HG03196 (cell line): ENCODE data around the gene ZFAND3.

ENCODE experiments used
- ATAC-seq: cut with Tn5 transposase; IDR thresholded peaks from one replicate; pipeline ENCODE4 v1.9.1; 2021; ENCODE audit not compliant: unreplicated experiment

ZFAND3 gene

DNA sequence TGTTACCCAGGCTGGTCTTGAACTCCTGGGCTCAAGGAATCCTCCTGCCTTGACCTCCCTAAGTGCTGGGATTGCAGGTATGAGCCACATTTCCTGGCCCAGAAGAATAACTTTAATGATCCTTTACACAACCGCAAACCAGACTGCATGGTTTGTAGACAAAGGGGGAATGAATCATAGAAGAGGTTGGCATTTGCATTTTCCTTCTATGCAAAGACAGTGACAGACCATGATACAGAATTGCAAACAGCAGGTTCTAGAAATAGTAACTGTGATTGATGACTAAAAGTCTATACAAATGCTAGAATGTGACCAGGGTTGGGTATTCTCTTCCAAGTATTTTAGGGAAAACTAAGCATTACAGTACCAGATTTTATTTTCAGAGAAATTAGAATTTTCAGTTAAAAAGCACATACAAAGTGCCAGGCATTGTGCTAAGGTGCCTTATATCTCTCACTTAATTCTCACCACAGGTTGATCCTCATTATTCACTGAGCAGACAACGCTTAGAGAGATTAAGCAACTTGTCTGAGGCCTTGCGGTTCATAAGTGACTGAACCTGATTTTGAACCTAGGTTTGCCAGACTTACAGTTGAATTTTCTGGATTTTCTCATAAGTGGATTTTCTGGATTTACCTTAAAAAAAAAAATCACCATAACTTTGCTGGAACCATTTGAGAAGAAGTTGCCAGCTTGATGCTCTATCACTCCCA is 146.6 kb downstream of the ZFAND3 start:
- ATAC-seq = no peak

- no peak for ATAC-seq
These were observed 147.3 kb downstream of the ZFAND3 start for GRCh38 chr6:37966801-37967200.

- ATAC-seq = no peak
These were observed 148.1 kb downstream of the ZFAND3 start for GRCh38 chr6:37967651-37968050.

DNA sequence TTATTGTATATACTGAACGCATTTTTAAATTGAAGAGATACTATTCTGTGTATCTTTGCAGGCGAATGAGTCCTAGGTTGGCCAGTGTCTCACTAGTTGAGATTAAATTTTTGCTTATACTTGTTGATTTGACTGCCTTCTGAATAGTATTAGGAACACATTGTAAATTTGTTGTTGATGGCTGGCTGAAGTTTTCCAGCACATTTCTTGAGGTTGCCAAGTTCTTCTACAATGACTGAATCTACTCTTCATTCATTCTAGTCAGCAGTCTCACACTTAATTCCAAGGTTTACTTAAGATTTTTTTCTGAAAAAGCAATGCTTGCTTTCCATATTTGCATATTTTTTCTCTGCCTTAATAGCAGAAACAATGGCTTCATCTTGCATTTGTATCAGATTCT is 151.7 kb downstream of the ZFAND3 start:
- no peak for ATAC-seq

- ATAC-seq = no peak
These were observed 152.3 kb downstream of the ZFAND3 start for GRCh38 chr6:37971711-37972390.

- ATAC-seq = no peak
These were observed 153.6 kb downstream of the ZFAND3 start for GRCh38 chr6:37972994-37973757.

GRCh38 chr6:37974381-37974780 is 154.9 kb downstream of the ZFAND3 start:
- no peak for ATAC-seq

DNA sequence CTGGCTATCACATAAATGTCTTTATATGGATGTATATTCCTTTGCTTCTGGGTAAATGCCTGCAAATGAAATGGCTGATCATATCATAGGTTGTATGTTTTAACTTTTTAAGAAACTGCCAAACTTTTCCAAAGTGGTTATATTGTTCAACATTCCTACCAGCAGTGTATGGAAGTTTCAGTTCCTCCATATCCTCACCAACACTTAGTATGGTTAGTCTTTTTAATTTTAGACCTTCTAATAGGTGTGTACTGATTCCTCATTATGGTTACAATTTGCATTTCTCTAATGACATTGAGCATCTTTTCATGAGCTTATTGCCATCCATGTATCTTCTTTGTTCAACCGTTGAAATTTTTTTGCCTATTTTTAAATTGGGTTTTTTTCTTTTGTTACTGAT is 155.4 kb downstream of the ZFAND3 start:
- ATAC-seq = no peak

- no peak for ATAC-seq
These were observed 158.2 kb downstream of the ZFAND3 start for GRCh38 chr6:37977715-37978114.

DNA sequence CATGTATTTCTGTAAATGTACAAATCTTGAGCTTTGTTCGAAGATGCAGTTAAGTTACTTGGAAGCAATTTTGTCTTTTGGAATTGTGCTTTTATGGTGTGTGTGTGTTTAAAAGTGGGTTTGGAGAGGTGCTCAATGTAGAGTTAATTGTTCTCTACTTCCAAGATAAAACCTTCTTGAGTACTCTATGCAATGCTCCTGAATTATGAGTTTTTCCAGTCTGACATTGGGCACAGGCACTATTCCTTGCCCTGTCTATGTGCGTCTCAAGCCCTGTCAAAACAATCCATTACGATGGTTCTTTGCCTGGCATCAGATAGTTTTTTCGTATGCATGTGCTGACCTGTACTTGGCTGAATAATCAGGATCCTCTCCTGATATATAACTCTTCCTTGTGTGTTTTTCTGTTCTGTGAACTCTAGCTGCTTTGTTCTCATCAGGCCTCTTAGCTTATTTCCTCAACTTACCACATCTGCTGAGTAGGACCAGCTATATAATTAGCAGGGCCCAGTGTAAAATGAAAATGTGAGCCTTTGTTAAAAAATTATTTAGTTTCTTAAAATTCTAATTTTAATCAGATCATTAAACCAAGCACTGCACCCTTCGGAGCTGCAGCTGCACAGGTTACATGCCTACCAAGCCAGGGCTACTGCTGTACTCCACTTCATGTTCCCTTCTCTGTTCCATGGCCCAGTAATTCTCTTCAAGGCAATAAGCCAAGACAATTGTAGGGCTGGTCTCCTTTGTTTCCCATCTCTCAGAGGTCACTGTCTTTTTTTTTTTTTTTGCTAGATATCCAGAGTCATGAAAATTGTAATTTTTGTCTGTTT is 160.1 kb downstream of the ZFAND3 start:
- no peak for ATAC-seq

GRCh38 chr6:37980222-37980595 is 160.7 kb downstream of the ZFAND3 start:
- ATAC-seq = no peak

DNA sequence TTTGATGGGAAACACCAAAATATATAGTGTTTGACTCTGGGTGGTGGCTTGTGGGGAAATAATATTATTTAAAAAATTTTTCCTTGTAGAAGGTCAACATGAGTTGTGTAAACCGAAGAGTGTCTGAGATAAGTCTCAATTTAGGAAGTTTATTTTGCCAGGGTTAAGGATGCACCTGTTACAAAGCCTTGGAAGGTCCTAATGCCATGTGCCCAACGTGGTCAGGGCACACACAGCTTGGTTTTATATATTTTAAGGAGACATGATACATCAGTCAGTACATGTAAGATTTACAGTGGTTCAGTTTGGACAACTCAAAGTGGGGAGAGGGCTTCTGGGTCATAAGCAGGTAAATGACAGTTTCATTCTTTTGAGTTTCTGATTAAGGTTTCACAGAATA is 162.1 kb downstream of the ZFAND3 start:
- ATAC-seq = no peak

DNA sequence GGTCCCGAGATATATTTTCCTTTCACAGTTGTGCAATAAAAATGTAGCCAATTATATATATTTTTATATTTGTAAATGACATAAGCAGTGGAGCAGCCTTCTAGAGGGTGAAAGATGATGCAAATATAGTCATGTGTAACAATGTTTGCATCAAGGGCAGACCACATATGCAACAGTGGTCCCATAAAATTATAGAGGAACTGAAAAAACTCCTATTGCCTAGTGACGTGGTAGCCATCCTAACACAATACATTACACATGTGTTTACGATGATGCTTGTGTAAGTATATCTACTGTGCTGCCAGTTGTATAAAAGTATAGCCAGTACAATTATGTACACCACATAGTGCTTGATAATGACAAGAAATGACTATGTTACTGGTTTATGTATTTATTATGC is 162.8 kb downstream of the ZFAND3 start:
- no peak for ATAC-seq

GRCh38 chr6:37983720-37984501 is 164.4 kb downstream of the ZFAND3 start:
- ATAC-seq = no peak

GRCh38 chr6:37984578-37984977 is 165.1 kb downstream of the ZFAND3 start:
- ATAC-seq = no peak

- ATAC-seq = no peak
These were observed 165.8 kb downstream of the ZFAND3 start for GRCh38 chr6:37985355-37985754.

- ATAC-seq = no peak
These were observed 167.5 kb downstream of the ZFAND3 start for GRCh38 chr6:37987018-37987417.

GRCh38 chr6:37987559-37987958 is 168.0 kb downstream of the ZFAND3 start:
- no peak for ATAC-seq

GRCh38 chr6:37988127-37988526 is 168.6 kb downstream of the ZFAND3 start:
- ATAC-seq = no peak

DNA sequence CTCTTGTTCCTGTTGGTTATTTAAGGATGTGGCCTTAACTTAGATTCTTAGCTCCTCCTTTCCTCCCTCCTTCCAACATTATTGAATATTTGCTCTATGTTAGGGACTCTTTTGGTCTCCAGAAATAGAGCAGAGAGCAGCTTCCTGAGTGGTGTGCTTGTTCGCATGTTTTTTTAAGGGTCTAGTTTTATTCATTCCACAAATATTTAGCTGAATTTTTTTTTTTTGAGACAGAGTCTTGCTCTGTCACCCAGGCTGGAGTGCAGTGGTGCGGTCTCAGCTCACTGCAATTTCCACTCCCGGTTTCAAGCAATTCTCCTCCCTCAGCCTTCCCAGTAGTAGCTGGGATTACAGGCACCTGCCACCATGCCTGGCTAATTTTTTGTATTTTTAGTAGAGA is 169.2 kb downstream of the ZFAND3 start:
- no peak for ATAC-seq
